H1 (cell line): Measurements from ENCODE around the gene SLC16A8. TPM values are rescaled to one million over a fixed set of nuclear protein-coding genes. Genes with fewer than 3 reads are reported as not detected.

ENCODE experiments used
- CTCF ChIA-PET: fragments of 300-600 bp; sonication (Branson Sonifier 250); formaldehyde crosslinking; loops from one replicate; lab custom pipeline; 2021; ENCODE audit not compliant: partially characterized antibody; lab: Charles Lee
- POLR2A ChIA-PET: fragments of 300-600 bp; sonication (Branson Sonifier 250); formaldehyde crosslinking; loops from one replicate; lab custom pipeline; 2021; ENCODE audit warnings: inconsistent platforms; ENCODE audit not compliant: partially characterized antibody; lab: Charles Lee
- DNase-seq, 2 experiments: peaks; one replicate each; pipeline versions ENCODE4 v3.0.0 to v3.0.0-alpha.2; 2010 to 2022; ENCODE audit warnings: low spot score in 2 of 2, low read depth in 1 of 2, mixed read lengths in 1 of 2
- FAIRE-seq: peaks from 2 replicates; lab custom pipeline; 2011; peaks lifted over from hg19 to GRCh38; lab: Jason Lieb, UNC
- H2AFZ ChIP-seq: 2 replicates; pipeline ENCODE4 v1.8.1; 2012; ENCODE audit warnings: low read length, inconsistent platforms
- H2AK5ac ChIP-seq: 2 replicates; pipeline ENCODE4 v1.6.1; 2013; ENCODE audit warnings: low read depth, low read length
- H2BK120ac ChIP-seq: replicated peaks from 2 replicates; pipeline ENCODE3; 2013; ENCODE audit warnings: low read depth, low read length, inconsistent platforms
- H2BK12ac ChIP-seq: 2 replicates; pipeline ENCODE4 v1.6.1; 2013; ENCODE audit warnings: low read depth, low read length
- H2BK15ac ChIP-seq: 2 replicates; pipeline ENCODE4 v1.6.1; 2013; ENCODE audit warnings: low read length
- H2BK20ac ChIP-seq: 2 replicates; pipeline ENCODE4 v1.6.1; 2013; ENCODE audit warnings: low read length
- H2BK5ac ChIP-seq: 2 replicates; pipeline ENCODE4 v1.6.1; 2013; ENCODE audit warnings: low read depth, low read length
- H3K14ac ChIP-seq: 2 replicates; pipeline ENCODE4 v1.6.1; 2013; ENCODE audit warnings: inconsistent platforms; ENCODE audit not compliant: insufficient read length
- H3K18ac ChIP-seq: 2 replicates; pipeline ENCODE4 v1.6.1; 2013; ENCODE audit warnings: low read length; ENCODE audit errors: extremely low read depth
- H3K23ac ChIP-seq: 2 replicates; pipeline ENCODE4 v1.6.1; 2013; ENCODE audit warnings: inconsistent platforms; ENCODE audit not compliant: insufficient read length
- H3K23me2 ChIP-seq: 2 replicates; pipeline ENCODE4 v1.6.1; 2013; ENCODE audit warnings: low read depth, low read length
- H3K27ac ChIP-seq: 2 replicates; pipeline ENCODE4 v1.6.1; 2011; ENCODE audit warnings: low read depth, low read length, inconsistent platforms
- H3K27me3 ChIP-seq, 4 experiments: replicated peaks in 1 of 4; 1 replicate in 1 of 4; 2 replicates in 3 of 4; pipeline versions ENCODE4 v1.6.1 to v1.8.1; 2011 to 2013; ENCODE audit warnings: low read length in 3 of 4, mild to moderate bottlenecking in 3 of 4, inconsistent platforms in 2 of 4, mixed read lengths in 2 of 4, moderate library complexity in 1 of 4; ENCODE audit not compliant: control insufficient read depth in 3 of 4, insufficient read depth in 3 of 4; ENCODE audit errors: extremely low read depth in 1 of 4
- H3K36me3 ChIP-seq, 4 experiments: 2 replicates each; pipeline versions ENCODE4 v1.6.1 to v1.8.1; 2011 to 2013; ENCODE audit warnings: mild to moderate bottlenecking in 4 of 4, low read length in 3 of 4, moderate library complexity in 2 of 4, control low read depth in 1 of 4, inconsistent platforms in 1 of 4; ENCODE audit not compliant: insufficient read depth in 4 of 4, control insufficient read depth in 2 of 4
- H3K4ac ChIP-seq: replicated peaks from 2 replicates; pipeline ENCODE3; 2013; ENCODE audit warnings: low read length, low read depth, mixed read lengths, inconsistent platforms; ENCODE audit not compliant: insufficient read length
- H3K4me1 ChIP-seq, 4 experiments: replicated peaks in 1 of 4; 1 replicate in 1 of 4; 2 replicates in 3 of 4; pipeline versions ENCODE4 v1.6.1 to v1.8.1; 2011 to 2013; ENCODE audit warnings: low read length in 3 of 4, inconsistent platforms in 2 of 4, mixed read lengths in 1 of 4; ENCODE audit not compliant: insufficient read depth in 4 of 4, control insufficient read depth in 3 of 4
- H3K4me2 ChIP-seq, 2 experiments: 2 replicates each; pipeline versions ENCODE4 v1.6.1 to v1.8.1; 2011 to 2013; ENCODE audit warnings: low read depth in 2 of 2, low read length in 2 of 2, control low read depth in 1 of 2, inconsistent platforms in 1 of 2, mild to moderate bottlenecking in 1 of 2; ENCODE audit not compliant: insufficient read depth in 1 of 2
- H3K4me3 ChIP-seq, 4 experiments: fragments of 200-600, 300-600 bp in 1 of 4; sonication (generic), shearing (Covaris generic), sonication (Bioruptor Twin) in 1 of 4; 2 replicates each; pipeline versions ENCODE4 v1.5.1 to v1.8.1; 2011 to 2016; ENCODE audit warnings: low read length in 4 of 4, low read depth in 3 of 4, control low read depth in 2 of 4, inconsistent platforms in 2 of 4, mild to moderate bottlenecking in 2 of 4, mixed read lengths in 1 of 4, moderate library complexity in 1 of 4; ENCODE audit not compliant: insufficient read depth in 2 of 4; ENCODE audit errors: extremely low read depth in 1 of 4
- H3K56ac ChIP-seq: replicated peaks from 2 replicates; pipeline ENCODE3; 2013; ENCODE audit warnings: low read depth, mild to moderate bottlenecking, mixed read lengths, low read length, inconsistent platforms; ENCODE audit not compliant: insufficient read length
- H3K79me1 ChIP-seq: 2 replicates; pipeline ENCODE4 v1.6.1; 2013; ENCODE audit warnings: low read depth, low read length, control low read depth
- H3K79me2 ChIP-seq, 2 experiments: 2 replicates each; pipeline versions ENCODE4 v1.6.1 to v1.8.1; 2012 to 2013; ENCODE audit warnings: low read length in 2 of 2, mild to moderate bottlenecking in 2 of 2, inconsistent platforms in 1 of 2; ENCODE audit not compliant: insufficient read depth in 2 of 2, control insufficient read depth in 1 of 2
- H3K9ac ChIP-seq, 4 experiments: replicated peaks in 1 of 4; 1 replicate in 1 of 4; 2 replicates in 3 of 4; pipeline versions ENCODE4 v1.6.1 to v1.8.1; 2011 to 2013; ENCODE audit warnings: low read depth in 3 of 4, low read length in 3 of 4, control low read depth in 2 of 4, mild to moderate bottlenecking in 2 of 4, moderate library complexity in 2 of 4, inconsistent platforms in 1 of 4; ENCODE audit errors: extremely low read depth in 1 of 4
- H3K9me3 ChIP-seq, 2 experiments: 2 replicates each; pipeline versions ENCODE4 v1.6.1 to v1.8.1; 2012 to 2013; ENCODE audit warnings: mild to moderate bottlenecking in 2 of 2, moderate library complexity in 2 of 2, control low read depth in 1 of 2, inconsistent platforms in 1 of 2, low read depth in 1 of 2, low read length in 1 of 2, mixed read lengths in 1 of 2; ENCODE audit not compliant: insufficient read depth in 2 of 2
- H4K20me1 ChIP-seq, 2 experiments: replicated peaks in 1 of 2; 2 replicates each; pipeline versions ENCODE3 to v1.8.1; 2011 to 2013; ENCODE audit warnings: inconsistent platforms in 2 of 2, low read length in 2 of 2, mild to moderate bottlenecking in 1 of 2; ENCODE audit not compliant: insufficient read depth in 2 of 2, control insufficient read depth in 1 of 2
- H4K5ac ChIP-seq: 2 replicates; pipeline ENCODE4 v1.6.1; 2013; ENCODE audit warnings: low read length, low read depth, mixed read lengths, inconsistent platforms; ENCODE audit not compliant: insufficient read length
- H4K8ac ChIP-seq: 2 replicates; pipeline ENCODE4 v1.8.0; 2013; ENCODE audit warnings: mild to moderate bottlenecking, moderate library complexity, low read length, inconsistent platforms; ENCODE audit not compliant: insufficient read depth; ENCODE audit errors: extremely low read depth
- H4K91ac ChIP-seq: replicated peaks from 2 replicates; pipeline ENCODE3; 2013; ENCODE audit warnings: low read length, mixed read lengths, inconsistent platforms; ENCODE audit not compliant: insufficient read length
- CBX5 ChIP-seq: fragments of 300-800, 300-1000 bp; sonication (generic); IDR thresholded peaks from 2 replicates; pipeline ENCODE4 v1.7.1; 2016; ENCODE audit warnings: antibody characterized with exemption, low read length, low read depth
- CBX8 ChIP-seq: fragments of 300-800, 300-1000 bp; sonication (generic); IDR thresholded peaks from 2 replicates; pipeline ENCODE4 v1.7.1; 2016; ENCODE audit warnings: low read depth, low read length, borderline replicate concordance
- CEBPB ChIP-seq: IDR thresholded peaks from 2 replicates; pipeline ENCODE4 v1.6.1; 2012; ENCODE audit warnings: low read depth, low read length
- GABPA ChIP-seq: IDR thresholded peaks from 2 replicates; pipeline ENCODE4 v1.6.1; 2011; ENCODE audit warnings: mild to moderate bottlenecking, low read length, moderate library complexity, borderline replicate concordance; ENCODE audit not compliant: insufficient read depth
- JUND ChIP-seq: IDR thresholded peaks from 2 replicates; pipeline ENCODE4 v1.6.1; 2011; ENCODE audit warnings: mild to moderate bottlenecking, improper control_type of control experiment, low read length
- KDM4A ChIP-seq: IDR thresholded peaks from one replicate; pipeline ENCODE4 v1.7.1; 2012; ENCODE audit warnings: low read depth, mild to moderate bottlenecking, moderate library complexity, low read length, inconsistent platforms; ENCODE audit not compliant: severe bottlenecking
- KDM5A ChIP-seq: fragments of 200-600 bp; IDR thresholded peaks from 2 replicates; pipeline ENCODE4 v1.7.1; 2012; ENCODE audit warnings: mild to moderate bottlenecking, low read length, inconsistent platforms, mixed read lengths
- SAP30 ChIP-seq: fragments of 300-600 bp; sonication (generic); IDR thresholded peaks from 2 replicates; pipeline ENCODE4 v1.7.1; 2012; ENCODE audit warnings: low read length, moderate library complexity, mild to moderate bottlenecking, inconsistent platforms; ENCODE audit not compliant: insufficient read depth, insufficient replicate concordance
- SIX5 ChIP-seq: IDR thresholded peaks from 2 replicates; pipeline ENCODE4 v1.6.1; 2011; ENCODE audit warnings: mild to moderate bottlenecking, low read depth, low read length
- SP4 ChIP-seq: IDR thresholded peaks from 2 replicates; pipeline ENCODE4 v1.6.1; 2012; ENCODE audit warnings: low read length, inconsistent platforms
- WGBS, 2 experiments: shearing (Covaris generic) in 1 of 2; methylation state at CpG; one replicate each; pipeline versions ENCODE4 v1.1.6 to v1.1.7; 2013 to 2015; ENCODE audit warnings: low lambda C conversion rate in 2 of 2, mixed read lengths in 2 of 2, inconsistent platforms in 1 of 2, low coverage in 1 of 2, missing lambda C conversion rate in 1 of 2; ENCODE audit not compliant: insufficient replicate concordance in 2 of 2, insufficient coverage in 1 of 2, insufficient read length in 1 of 2; ENCODE audit errors: extremely low coverage in 1 of 2, missing lambda C conversion rate in 1 of 2; 5-methylcytosine and 5-hydroxymethylcytosine counted together
- polyA plus RNA-seq, 7 experiments: library from polyadenylated mRNA; depleted of rRNA in 3 of 7; stranded (reverse) in 5 of 7; unstranded in 2 of 7; fragments of >200 nt in 5 of 7; fragments of 200-250 nt in 2 of 7; gene quantifications; 1 replicate in 5 of 7; 2 replicates in 1 of 7; 4 replicates in 1 of 7; pipeline versions ENCODE4 v1.2.1 to v1.2.3, GENCODE V29; 2011 to 2013; ENCODE audit warnings: missing spikeins in 2 of 7, mixed read lengths in 2 of 7
- total RNA-seq: library from RNA; stranded (reverse); fragmentation: NEBNext Ultra II Directional; extraction: Animal tissue kit (Norgen Biotek cat#: 25700); gene quantifications from 2 replicates; pipeline ENCODE4 v1.2.1, GENCODE V29; 2021
- TF ChIP-seq, protein P1 (sequence below): IDR thresholded peaks from 2 replicates; pipeline ENCODE4 v1.6.1; 2011; ENCODE audit warnings: low read length, improper control_type of control experiment

SLC16A8 gene
- total and polyA plus RNA-seq, 2 of the 8 experiments (the other 6 are each of a cell fraction or from before 2014, with no cell fraction given): 0.70 TPM; not detected in 1

DNA sequence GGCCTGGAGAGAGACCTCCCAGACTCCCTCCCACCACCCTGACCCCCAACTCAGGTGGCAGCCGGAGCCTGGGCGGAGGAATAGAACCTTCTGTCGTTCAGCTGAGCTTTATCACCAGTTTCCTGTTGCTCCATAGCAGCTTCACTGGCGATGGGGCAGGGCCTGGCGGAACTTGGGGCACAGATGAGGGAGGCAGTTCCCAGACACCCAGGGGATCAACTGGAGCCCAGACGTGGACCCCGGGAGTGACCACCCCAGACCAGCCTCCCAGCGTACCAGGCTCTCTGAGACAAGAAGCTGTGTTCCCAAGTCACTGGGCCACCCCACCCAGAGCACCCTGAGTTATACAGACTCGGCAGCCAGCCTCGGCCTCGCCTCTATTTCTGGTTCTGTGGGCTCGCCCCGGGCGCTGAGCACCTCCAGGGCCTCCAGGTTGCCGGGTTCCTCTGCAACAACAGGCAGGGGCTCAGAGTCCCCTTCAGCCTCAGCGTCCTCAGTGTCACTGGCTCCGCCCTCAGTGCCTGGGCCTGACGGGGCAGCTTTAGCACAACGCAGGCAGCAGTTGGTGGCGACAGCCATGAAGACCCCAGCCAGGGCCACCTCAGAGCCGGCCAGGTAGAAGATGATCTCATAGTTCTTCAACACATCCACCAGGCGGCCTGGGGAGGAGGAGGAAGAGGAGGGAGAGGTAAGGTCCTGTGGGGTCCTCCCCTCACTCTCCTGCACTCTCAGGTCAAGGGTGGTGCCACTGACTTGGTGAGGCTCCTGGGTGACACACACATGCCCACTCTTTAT is 5.7 kb downstream of the SLC16A8 start:
- no peak overlapping the region for H2BK20ac ChIP-seq
- H2AK5ac ChIP-seq: no peak overlapping the region
- ChIA-PET CTCF (interaction anchor here (1.3 to 2.2 kb wide), 2 partner anchors 11 to 20 kb away, joined by 4 to 7 read pairs; no protein-coding TSS in a partner anchor), POLR2A (interaction anchor here (0.6 to 1.5 kb wide), 4 partner anchors 12 to 323 kb away, joined by 3 to 4 read pairs (median 3); no protein-coding TSS in a partner anchor)
- H3K4me1 ChIP-seq: peaks cover 0 to 17% (median 11%) of the 10 kb centered on the region in 4 experiments; a peak in 5 of 7 replicates
- H3K79me2 ChIP-seq: no peaks in the 10 kb centered on the region
- H3K56ac ChIP-seq: no peak overlapping the region
- peaks cover 0 to 5% of the 10 kb centered on the region in 2 experiments for H4K20me1 ChIP-seq
- FAIRE-seq (no peak), DNase-seq (no peak)
- no peak overlapping the region for H3K9ac ChIP-seq
- no peak overlapping the region for H3K14ac ChIP-seq
- H3K9me3 ChIP-seq: no peaks in the 10 kb centered on the region
- peaks cover 7 to 36% (median 33%) of the 10 kb centered on the region in 4 experiments for H3K27me3 ChIP-seq
- no peak overlapping the region for H2BK15ac ChIP-seq
- no peak overlapping the region for H3K4me3 ChIP-seq
- H4K5ac ChIP-seq: no peak overlapping the region
- peak overlapping the region; percentile 14; the same call in 1 of the 2 replicates for H4K8ac ChIP-seq
- no peak overlapping the region for H2AFZ ChIP-seq
- peaks cover 0 to 4% (median 2%) of the 10 kb centered on the region in 4 experiments; a peak in 5 of 8 replicates for H3K36me3 ChIP-seq
- no peak overlapping the region for H3K4ac ChIP-seq
- no peak overlapping the region for H3K18ac ChIP-seq
- no peaks in the 10 kb centered on the region for H3K79me1 ChIP-seq
- H2BK12ac ChIP-seq: no peak overlapping the region
- H2BK120ac ChIP-seq: no peak overlapping the region
- no peak overlapping the region for H3K23ac ChIP-seq
- WGBS, 2 experiments: 89% methylated on average over 22 of the region's 22 CpGs; no CpG with 5 or more reads in 1 of the 2 experiments
- no peak overlapping the region for H3K27ac ChIP-seq
- H4K91ac ChIP-seq: no peak overlapping the region
- H3K23me2 ChIP-seq: peaks cover 3% of the 10 kb centered on the region
- no peak overlapping the region for H3K4me2 ChIP-seq
- no peak overlapping the region for H2BK5ac ChIP-seq
- no peak for TF ChIP-seq CBX5
- TF ChIP-seq CEBPB: no peak
- no peak for TF ChIP-seq SIX5
- TF ChIP-seq KDM5A: no peak
- TF ChIP-seq JUND: no peak
- TF ChIP-seq, protein P1, sequence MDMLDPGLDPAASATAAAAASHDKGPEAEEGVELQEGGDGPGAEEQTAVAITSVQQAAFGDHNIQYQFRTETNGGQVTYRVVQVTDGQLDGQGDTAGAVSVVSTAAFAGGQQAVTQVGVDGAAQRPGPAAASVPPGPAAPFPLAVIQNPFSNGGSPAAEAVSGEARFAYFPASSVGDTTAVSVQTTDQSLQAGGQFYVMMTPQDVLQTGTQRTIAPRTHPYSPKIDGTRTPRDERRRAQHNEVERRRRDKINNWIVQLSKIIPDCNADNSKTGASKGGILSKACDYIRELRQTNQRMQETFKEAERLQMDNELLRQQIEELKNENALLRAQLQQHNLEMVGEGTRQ: no peak
- TF ChIP-seq SP4: no peak
- no peak for TF ChIP-seq SAP30
- TF ChIP-seq KDM4A: no peak
- no peak for TF ChIP-seq GABPA
- no peak for TF ChIP-seq CBX8
